ENCODE results near the gene STK32B.

STK32B gene

GRCh38 chr4:5393911-5394513 is 342.7 kb downstream of the STK32B start:
- Histone ChIP-seq H3K4me1 (ENCODE audit: control insufficient read depth in 1 of 2, insufficient read depth in 1 of 2, low read depth in 1 of 2, low read length in 1 of 2) (no peaks in the 10 kb centered on the region), H3K9me3 (no peaks in the 10 kb centered on the region), H3K36me3 (no peaks in the 10 kb centered on the region), H3K4me3 (ENCODE audit: low read depth in 1 of 2, low read length in 1 of 2) (no peak overlapping the region), H3K27me3 (no peaks in the 10 kb centered on the region), H3K27ac (no peak overlapping the region)
- no peak for TF ChIP-seq CTCF (IDR thresholded peaks at IDR 0.05)

DNA sequence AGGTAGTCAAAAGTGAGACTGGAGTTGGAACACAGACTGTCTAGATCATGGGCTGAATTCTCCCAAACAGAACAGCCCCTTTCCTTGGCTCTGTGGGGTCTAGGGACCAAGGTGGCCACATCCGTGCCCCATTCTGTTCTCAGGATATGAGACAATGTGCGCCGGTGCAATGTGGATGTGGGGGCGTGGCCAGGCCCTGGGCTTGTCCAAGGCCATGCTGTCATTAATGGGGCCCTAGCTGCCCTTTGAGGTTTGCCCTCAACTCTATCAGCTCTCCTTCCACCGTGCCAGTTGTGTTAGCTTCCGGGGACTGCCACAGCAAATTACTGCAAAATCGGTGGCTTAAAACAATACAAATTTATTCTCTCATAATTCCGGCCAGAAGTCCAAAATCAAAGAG is 344.5 kb downstream of the STK32B start:
- H3K27me3 ChIP-seq: no peaks in the 10 kb centered on the region
- H3K4me3 ChIP-seq (ENCODE audit: low read depth in 1 of 2, low read length in 1 of 2): no peak overlapping the region
- H3K27ac ChIP-seq: no peak overlapping the region
- H3K4me1 ChIP-seq (ENCODE audit: control insufficient read depth in 1 of 2, insufficient read depth in 1 of 2, low read depth in 1 of 2, low read length in 1 of 2): no peaks in the 10 kb centered on the region
- TF ChIP-seq CTCF (IDR thresholded peaks at IDR 0.05): no peak
- H3K36me3 ChIP-seq: no peaks in the 10 kb centered on the region
- no peaks in the 10 kb centered on the region for H3K9me3 ChIP-seq

GRCh38 chr4:5398056-5398455 is 346.8 kb downstream of the STK32B start:
- Histone ChIP-seq H3K4me3 (ENCODE audit: low read depth in 1 of 2, low read length in 1 of 2) (no peak overlapping the region), H3K27me3 (no peaks in the 10 kb centered on the region), H3K9me3 (no peaks in the 10 kb centered on the region), H3K27ac (no peak overlapping the region), H3K4me1 (ENCODE audit: control insufficient read depth in 1 of 2, insufficient read depth in 1 of 2, low read depth in 1 of 2, low read length in 1 of 2) (no peaks in the 10 kb centered on the region), H3K36me3 (no peaks in the 10 kb centered on the region)
- no peak for TF ChIP-seq CTCF (IDR thresholded peaks at IDR 0.05)

DNA sequence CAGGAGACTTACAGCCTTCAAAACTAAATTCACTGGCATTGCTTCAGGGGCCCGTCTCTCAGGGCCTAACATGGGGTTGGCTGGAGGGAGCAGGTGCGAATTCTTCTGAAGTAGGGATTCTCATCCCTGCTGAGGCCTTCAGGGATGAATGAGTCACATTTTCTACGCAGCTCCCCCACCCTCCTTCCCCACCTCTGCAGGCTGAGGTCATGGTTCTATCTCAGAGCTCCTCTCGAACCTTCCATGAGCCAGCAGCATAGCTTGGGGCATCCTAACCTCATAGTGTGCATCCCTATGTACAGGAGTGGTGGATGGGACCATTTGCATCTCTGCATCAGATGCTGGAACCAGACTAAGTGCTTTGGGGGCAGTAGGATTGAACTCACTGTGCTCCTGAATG is 347.8 kb downstream of the STK32B start:
- no peaks in the 10 kb centered on the region for H3K4me1 ChIP-seq (ENCODE audit: control insufficient read depth in 1 of 2, insufficient read depth in 1 of 2, low read depth in 1 of 2, low read length in 1 of 2)
- TF ChIP-seq CTCF (IDR thresholded peaks at IDR 0.05): no peak
- H3K27ac ChIP-seq: no peak overlapping the region
- no peaks in the 10 kb centered on the region for H3K9me3 ChIP-seq
- no peak overlapping the region for H3K4me3 ChIP-seq (ENCODE audit: low read depth in 1 of 2, low read length in 1 of 2)
- H3K36me3 ChIP-seq: no peaks in the 10 kb centered on the region
- no peaks in the 10 kb centered on the region for H3K27me3 ChIP-seq

- Histone ChIP-seq H3K4me1 (ENCODE audit: control insufficient read depth in 1 of 2, insufficient read depth in 1 of 2, low read depth in 1 of 2, low read length in 1 of 2) (no peaks in the 10 kb centered on the region), H3K27ac (no peak overlapping the region), H3K27me3 (no peaks in the 10 kb centered on the region), H3K4me3 (ENCODE audit: low read depth in 1 of 2, low read length in 1 of 2) (no peak overlapping the region), H3K36me3 (no peaks in the 10 kb centered on the region), H3K9me3 (peaks cover under 1% of the 10 kb centered on the region)
- TF ChIP-seq CTCF (IDR thresholded peaks at IDR 0.05): no peak
Observed at GRCh38 chr4:5399790-5400421, 348.6 kb downstream of the STK32B start.

Data from neutrophil (primary cell).